ENCODE data around the gene PSD4. TPM values are rescaled to one million over a fixed set of nuclear protein-coding genes. Genes with fewer than 3 reads are reported as not detected.
A peak's percentile ranks its signal among the peaks of the same experiment; 100 is the strongest.

PSD4 gene
- total RNA-seq, 6 donors from 2014 or later, result 44.0 to 101 (median 60.4) TPM

- H3K9me3 ChIP-seq, result no peaks in the 10 kb centered on the region
- 82 to 90% methylated on average over 4 of the region's 4 CpGs for WGBS, 2 donors
- H3K27me3 ChIP-seq, result no peaks in the 10 kb centered on the region
Observed at GRCh38 chr2:113144259-113144658, 29.5 kb upstream of the PSD4 start.

GRCh38 chr2:113148606-113149552 lies 24.9 kb upstream of the PSD4 start:
- TF ChIP-seq POLR2A (IDR thresholded peaks at IDR 0.05) (no peak), POLR2AphosphoS5 (IDR thresholded peaks at IDR 0.05) (no peak), CTCF (IDR thresholded peaks at IDR 0.05) (no peak), EP300 (IDR thresholded peaks at IDR 0.05) (no peak)
- DNase-seq (no peak), ATAC-seq (ENCODE audit: low FRiP score in 2 of 2) (no peak)
- Histone ChIP-seq H3K36me3 (no peaks in the 10 kb centered on the region), H3K27ac (no peak overlapping the region), H3K27me3 (no peaks in the 10 kb centered on the region), H3K4me3 (no peak overlapping the region), H3K4me1 (no peaks in the 10 kb centered on the region), H3K9me3 (no peaks in the 10 kb centered on the region)
- WGBS, 2 donors, result 76 to 79% methylated on average over 7 to 8 of the region's 8 CpGs

More at GRCh38 chr2:113144259-113144658, 29.5 kb upstream of the PSD4 start:
- TF ChIP-seq CTCF (IDR thresholded peaks at IDR 0.05), result no peak
- TF ChIP-seq EP300 (IDR thresholded peaks at IDR 0.05), result no peak
- no peak for TF ChIP-seq POLR2A (IDR thresholded peaks at IDR 0.05)
- TF ChIP-seq POLR2AphosphoS5 (IDR thresholded peaks at IDR 0.05), result no peak
- H3K4me1 ChIP-seq, result no peaks in the 10 kb centered on the region
- H3K27ac ChIP-seq, result no peak overlapping the region
- no peak overlapping the region for H3K4me3 ChIP-seq
- no peaks in the 10 kb centered on the region for H3K36me3 ChIP-seq
- DNase-seq, result no peak
- no peak for ATAC-seq (ENCODE audit: low FRiP score in 2 of 2)

- WGBS, 2 donors, result 86 to 100% methylated on average over 1 of the region's 1 CpG
- ATAC-seq (ENCODE audit: low FRiP score in 2 of 2), result peak in 1 of 2 donors; percentile 57
- H3K36me3 ChIP-seq, result no peaks in the 10 kb centered on the region
Observed at GRCh38 chr2:113149553-113150257, 24.1 kb upstream of the PSD4 start.

GRCh38 chr2:113150258-113150601 lies 23.5 kb upstream of the PSD4 start:
- Histone ChIP-seq H3K27me3 (no peaks in the 10 kb centered on the region), H3K4me1 (no peaks in the 10 kb centered on the region), H3K9me3 (no peaks in the 10 kb centered on the region), H3K27ac (no peak overlapping the region), H3K4me3 (no peak overlapping the region), H3K36me3 (no peaks in the 10 kb centered on the region)
- TF ChIP-seq CTCF (IDR thresholded peaks at IDR 0.05), result no peak
- TF ChIP-seq POLR2AphosphoS5 (IDR thresholded peaks at IDR 0.05), result no peak
- TF ChIP-seq POLR2A (IDR thresholded peaks at IDR 0.05), result no peak
- no peak for TF ChIP-seq EP300 (IDR thresholded peaks at IDR 0.05)
- WGBS, 2 donors, result 88 to 92% methylated on average over 5 of the region's 5 CpGs
- no peak for DNase-seq
- no peak for ATAC-seq (ENCODE audit: low FRiP score in 2 of 2)

More at GRCh38 chr2:113149553-113150257, 24.1 kb upstream of the PSD4 start:
- Histone ChIP-seq H3K9me3 (no peaks in the 10 kb centered on the region), H3K4me3 (no peak overlapping the region), H3K27ac (no peak overlapping the region), H3K27me3 (no peaks in the 10 kb centered on the region), H3K4me1 (no peaks in the 10 kb centered on the region)
- no peak for DNase-seq
- TF ChIP-seq POLR2AphosphoS5 (IDR thresholded peaks at IDR 0.05) (no peak), CTCF (IDR thresholded peaks at IDR 0.05) (no peak), EP300 (IDR thresholded peaks at IDR 0.05) (no peak), POLR2A (IDR thresholded peaks at IDR 0.05) (no peak)
